Activated T-cell treated with anti-CD3 and anti-CD28 coated beads for 48 hours (primary cell): ENCODE measurements around the gene FRMD4A.

Source experiments
- DNase-seq: peaks from one replicate; pipeline ENCODE4 v3.0.0-alpha.2; 2020; ENCODE audit warnings: low read depth

Gene FRMD4A

DNA sequence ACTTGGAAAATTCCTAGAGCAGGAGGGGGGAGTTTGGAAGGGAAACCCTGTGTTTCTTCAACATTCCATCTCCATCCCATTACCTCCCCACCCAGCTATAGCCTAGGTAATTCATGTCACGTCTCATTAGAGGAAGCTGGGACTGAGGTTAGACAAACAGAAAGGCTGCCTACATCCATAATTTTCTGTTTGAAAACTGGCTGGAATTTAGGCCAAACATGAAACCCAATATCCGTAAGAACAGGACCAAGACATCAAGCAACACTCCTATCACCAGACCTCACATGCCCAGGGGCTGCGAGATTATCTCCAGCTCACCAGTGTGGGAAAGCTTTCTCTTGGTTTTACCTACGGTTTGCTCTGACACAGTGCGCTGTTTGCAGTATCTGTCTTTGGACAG, 316.3 kb downstream of the FRMD4A start:
- no peak for DNase-seq

DNA sequence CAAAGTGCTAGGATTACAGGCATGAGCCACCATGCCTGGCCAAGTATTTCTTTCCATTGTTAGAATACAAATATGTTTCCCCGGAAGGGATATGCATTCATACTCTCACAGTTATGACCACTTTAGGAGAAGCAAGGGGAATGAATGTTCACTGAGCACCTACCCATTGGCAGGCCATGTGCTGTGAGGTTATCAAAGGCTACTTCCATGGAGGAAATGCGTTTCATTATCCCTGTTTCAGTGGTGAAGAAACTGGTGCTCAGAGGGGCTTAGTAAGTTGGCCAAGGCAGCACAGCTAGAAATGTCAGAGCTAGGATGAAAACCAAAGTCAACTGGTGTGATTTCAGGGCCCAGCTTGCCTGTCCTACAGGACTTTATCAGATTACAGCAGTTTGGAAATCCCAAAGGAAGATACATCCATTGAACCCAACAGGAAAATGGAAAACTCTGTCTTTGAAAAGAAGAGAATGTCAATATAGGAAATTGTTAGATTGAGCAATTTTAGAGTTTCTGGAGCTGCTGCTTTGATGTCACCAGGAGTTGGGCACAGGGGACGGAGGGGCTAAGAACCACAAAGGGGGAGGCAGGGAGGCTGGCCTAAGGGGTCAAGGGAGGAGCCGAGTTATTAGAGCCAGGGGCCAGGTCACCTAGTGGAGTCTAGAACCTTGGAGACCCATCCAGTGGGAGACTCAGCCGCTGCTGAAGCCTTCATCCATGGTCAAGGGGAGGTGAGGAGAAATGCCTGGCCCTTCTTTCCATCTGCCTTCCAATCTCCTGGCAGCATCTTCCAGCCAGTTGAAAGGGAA, 319.8 kb downstream of the FRMD4A start:
- DNase-seq, result no peak

- DNase-seq, result no peak
Observed at GRCh38 chr10:14010101-14010558, 320.6 kb downstream of the FRMD4A start.

GRCh38 chr10:14009371-14010100, 321.2 kb downstream of the FRMD4A start:
- peak; percentile 63 for DNase-seq

- DNase-seq, result no peak
Observed at GRCh38 chr10:14008740-14009080, 322.0 kb downstream of the FRMD4A start.

DNA sequence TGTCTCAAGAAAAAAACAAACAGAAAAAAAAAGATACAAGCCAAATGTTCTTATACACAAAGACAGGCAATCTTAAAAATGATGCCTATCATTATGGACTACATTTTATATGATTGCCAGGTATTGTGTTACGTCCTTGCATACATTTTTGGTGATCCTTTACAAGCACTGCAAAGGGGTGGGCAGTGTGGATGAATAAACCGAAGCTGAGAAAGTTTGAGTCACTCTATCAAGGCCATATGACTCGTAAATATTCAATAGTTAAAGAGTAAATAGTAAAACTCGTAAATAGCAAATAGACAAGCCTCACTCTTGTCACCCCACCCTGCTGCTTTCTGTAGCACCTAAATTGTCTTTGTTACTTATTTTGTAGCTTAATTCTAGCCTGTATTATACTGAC, 326.2 kb downstream of the FRMD4A start:
- no peak for DNase-seq

- DNase-seq, result no peak
Observed at GRCh38 chr10:14003517-14004184, 327.1 kb downstream of the FRMD4A start.

DNA sequence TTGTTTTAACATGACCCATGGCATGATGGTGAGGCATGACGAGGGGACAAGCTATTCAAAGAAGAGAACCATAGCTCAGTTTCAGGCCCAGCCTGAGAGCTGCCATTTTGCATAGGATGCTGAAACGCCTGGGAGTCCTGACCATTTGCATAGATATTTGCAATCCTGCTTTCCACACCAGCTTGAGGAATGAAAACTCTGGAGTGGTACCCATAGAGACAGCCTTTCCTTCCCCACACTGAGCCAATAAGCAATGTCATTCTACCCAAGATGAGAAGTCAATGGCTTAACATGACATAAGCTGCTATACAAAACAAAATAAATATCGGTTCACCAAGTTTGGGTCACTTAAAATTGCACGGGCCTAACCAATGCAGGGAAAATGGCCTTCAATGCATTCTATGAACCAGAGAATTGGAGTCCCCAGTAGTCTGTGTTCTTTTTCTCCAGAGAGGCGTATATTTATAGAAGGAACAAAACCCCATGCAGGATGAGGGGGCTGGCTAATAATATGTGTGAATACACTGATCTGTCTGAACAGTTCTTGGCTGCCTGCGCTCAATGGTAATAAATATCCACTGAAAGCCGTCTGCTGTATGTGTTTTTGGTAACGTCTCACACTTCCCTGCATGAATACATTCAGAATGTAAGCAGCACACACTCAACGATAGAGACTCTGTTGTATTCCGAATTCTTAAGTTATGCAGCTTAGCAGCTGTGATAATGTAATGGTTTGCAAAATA, 329.3 kb downstream of the FRMD4A start:
- DNase-seq, result no peak

DNA sequence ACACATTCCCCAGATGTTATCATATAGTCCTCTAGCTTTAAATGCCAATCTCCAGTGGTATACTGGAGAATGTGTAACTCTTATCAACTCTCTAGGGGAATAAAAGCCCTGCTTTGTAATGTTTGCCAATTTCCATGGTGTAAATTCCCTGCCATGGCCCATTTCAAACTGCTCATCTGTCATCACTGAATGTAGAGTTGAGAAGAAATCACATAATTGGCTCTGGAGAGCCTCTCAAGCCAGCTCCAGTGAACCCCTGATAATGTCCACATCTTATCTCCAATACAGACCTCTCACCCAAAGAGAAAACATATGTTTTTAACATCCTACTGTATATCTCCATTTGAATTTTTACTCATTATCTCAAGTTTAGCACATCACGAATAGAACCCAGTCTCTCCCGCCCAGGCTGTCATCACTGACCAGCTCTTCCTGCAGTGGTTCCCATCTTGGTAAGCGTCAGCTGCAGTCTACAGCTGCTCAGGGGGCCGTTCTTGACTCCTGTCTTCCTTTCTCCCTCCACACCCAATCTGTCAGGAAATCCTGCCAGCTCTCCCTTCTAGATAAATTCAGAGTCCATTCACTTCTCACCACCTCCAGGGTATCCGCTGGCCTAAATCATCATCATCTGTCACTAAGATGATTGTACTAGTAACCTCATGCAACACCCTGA, 332.4 kb downstream of the FRMD4A start:
- no peak for DNase-seq

GRCh38 chr10:13997650-13998049, 333.1 kb downstream of the FRMD4A start:
- DNase-seq, result no peak

GRCh38 chr10:13994932-13995331, 335.8 kb downstream of the FRMD4A start:
- no peak for DNase-seq

- DNase-seq, result no peak
Observed at GRCh38 chr10:13993673-13994089, 337.0 kb downstream of the FRMD4A start.

DNA sequence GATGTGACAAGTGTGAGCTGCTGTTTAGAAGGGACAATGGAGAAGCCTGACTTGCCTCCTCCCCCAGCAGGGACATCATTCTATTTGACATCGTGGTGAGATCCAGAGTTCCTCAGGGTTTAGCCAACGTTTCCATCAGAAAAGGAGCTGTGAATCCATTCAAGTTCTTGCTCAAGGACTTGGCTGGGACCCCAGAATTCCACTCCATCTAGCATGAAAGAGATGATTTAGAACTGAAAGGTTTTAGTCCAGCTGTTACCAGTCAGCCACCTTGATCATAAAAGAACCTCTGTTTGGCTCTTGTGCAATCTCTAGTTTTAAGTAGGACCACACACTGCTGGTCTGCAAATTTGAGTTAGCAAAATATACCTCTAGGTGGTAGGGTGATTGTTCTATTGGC, 337.6 kb downstream of the FRMD4A start:
- no peak for DNase-seq

DNA sequence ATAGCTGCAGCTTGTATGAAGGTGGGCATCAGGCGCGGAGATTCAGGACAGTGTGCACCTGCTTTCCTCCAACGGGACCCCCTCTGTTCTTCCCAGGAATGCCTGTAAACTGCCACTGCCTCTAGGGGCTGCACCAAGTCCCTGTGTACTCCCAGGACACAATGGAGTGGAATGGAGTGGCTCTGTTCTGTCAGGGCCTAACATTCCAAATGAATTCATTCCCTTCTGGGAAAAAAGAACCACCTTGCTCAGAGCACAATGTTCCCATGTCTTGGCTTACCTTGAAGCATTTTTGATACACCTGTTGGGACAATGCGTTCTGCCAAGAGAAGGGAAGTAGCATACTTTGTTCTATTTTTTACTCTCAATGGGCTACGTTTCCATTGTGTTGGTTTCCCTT, 339.4 kb downstream of the FRMD4A start:
- DNase-seq, result no peak

DNA sequence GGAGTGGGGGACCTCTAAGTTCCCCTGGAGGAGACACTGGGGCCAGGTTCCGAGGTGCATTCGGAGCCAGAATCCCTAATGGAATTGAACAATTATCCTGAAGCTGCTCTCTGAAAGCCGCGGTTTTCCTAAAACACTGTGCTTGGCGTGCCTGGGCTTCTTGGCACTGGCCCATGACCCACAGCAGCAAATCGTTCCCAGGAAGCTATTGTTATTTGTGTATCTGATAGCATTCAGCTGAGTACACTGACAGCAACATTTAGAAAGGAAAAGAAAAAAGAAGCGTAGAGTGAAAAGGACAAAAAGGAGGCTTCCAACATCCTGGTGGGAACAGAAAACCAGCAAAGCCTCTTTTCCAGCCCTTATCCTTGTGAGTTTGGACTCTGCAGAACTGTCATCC, 339.8 kb downstream of the FRMD4A start:
- DNase-seq, result no peak

DNA sequence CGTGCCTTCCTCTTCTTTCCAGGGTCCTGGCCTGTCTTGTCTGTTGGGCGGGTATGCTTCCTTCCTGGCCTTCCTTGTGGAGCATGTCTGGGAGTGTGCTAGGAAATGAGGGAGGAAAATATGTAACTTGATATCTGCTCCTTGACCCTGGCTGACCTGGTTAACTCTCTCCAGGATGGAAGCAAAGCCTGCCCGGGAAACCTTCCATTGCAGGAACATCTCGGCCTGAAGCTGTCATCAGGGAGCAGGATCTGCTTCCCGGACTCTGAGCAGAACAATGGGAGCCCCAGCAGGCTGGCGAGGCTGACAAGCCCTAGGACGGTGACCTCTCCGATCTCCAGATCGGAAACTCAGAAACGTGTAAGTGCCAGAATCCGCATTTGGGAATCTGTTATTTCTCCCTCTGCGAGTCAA, 340.3 kb downstream of the FRMD4A start:
- DNase-seq, result no peak

DNA sequence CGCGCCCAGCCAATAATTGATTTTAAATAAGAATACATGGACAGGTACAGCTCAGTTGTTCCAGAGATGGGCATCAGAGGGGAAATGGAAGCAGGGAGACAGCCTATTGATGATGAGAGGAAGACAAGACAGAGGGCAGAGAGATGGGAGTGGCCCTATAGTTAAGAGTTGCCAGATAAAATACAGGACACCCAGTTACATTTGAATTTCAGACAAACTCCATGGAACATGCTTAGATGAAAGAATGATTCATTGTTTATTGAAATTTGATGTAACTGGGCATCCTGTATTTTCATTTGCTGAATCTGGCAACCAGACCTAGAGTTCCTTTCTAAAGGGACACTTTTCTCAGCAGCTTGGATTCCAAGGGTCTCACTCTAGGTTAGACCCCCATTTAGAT, 341.1 kb downstream of the FRMD4A start:
- DNase-seq, result no peak

DNA sequence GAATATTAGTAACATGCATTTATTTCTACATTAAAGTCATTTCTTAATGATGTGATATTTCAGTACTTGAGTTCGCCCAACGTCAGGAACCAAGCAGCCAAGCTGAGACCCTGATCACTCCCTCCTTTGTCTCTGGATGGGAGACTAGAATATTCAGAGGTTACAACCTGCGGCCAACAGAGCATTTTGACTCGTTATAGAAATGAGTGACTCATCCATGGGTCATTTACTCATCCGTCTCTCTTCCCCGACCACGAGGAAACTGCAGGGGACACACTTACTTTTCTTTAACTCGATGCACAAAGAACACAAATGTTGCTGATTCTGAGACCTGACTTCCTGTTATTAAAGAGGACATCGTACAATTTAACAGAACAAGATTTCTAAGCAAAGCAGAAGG, 343.3 kb downstream of the FRMD4A start:
- no peak for DNase-seq

DNA sequence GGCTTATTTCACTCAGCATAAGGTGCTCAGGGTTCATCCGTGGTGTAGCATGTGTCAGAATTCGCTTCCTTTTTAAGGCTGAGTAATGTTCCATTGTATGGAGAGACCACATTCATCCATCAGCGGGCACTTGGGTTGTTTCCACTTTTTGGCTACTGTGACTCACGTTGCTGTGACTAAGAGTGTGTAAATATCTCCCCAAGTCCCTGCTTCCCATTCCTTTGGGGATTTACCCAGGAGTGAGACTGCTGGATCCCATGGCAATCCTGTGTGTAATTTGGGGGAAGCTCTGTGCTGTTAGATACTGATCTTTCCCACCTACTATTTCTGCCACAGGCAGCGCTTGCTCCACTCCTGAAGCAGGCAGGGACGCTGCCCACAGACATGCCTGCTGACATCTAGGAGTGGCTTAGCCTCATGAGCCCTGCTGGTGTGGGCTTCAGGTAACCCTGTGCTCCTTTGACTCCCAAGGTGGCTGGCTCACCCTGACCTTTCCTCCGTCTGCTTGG, 346.0 kb downstream of the FRMD4A start:
- DNase-seq, result no peak

DNA sequence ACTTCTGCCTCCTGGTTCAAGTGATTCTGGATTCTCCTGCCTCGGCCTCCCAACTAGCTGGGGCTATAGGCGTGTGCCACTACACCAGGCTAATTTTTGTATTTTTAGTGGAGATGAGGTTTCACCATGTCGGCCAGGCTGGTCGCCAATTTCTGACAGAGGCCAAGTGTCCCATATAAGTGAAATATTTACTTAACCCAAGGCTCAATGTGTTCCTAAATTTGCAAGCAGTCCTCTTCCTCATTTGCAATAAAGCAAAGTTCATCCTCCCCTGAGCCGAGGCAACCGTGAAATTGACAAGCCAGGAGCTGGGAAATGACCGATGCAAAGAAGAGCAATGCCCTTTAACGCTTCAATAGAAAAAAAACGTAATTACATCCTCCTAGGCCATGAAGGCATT, 347.7 kb downstream of the FRMD4A start:
- DNase-seq, result no peak

DNA sequence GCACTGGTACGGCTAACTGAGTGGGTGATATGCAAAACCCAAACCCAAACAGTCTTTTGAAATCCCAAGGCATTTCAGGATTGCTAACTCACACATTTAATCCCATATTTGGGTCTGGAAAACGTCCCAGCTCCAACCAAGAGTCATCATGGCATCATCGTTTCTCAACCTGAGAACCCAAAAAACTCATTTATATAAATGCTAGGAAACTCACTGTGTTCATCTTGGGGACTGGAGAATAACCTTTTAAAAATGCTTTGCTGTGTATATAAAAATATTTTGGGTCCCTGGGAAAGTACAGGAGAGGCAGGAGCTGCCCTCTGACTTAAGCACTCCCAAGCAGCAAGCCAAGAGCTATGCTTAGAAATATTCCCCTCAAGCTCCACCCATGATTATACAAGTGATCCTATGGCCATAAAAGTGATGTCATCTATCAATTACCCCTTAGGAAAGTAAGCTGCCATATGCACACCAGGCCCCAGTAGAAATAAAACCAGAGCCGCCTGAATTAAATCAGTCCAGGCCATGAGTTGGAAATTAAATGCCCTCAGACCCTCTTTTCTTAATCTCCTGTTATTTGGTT, 352.1 kb downstream of the FRMD4A start:
- no peak for DNase-seq
